ENCODE measurements around the gene TBC1D22A. TPM values are rescaled to one million over a fixed set of nuclear protein-coding genes. Genes with fewer than 3 reads are reported as not detected.

TBC1D22A gene
- total RNA-seq, 1 experiment from 2014 or later: 8.2 TPM

GRCh38 chr22:46907241-46908215 lies 145.1 kb downstream of the TBC1D22A start:
- no peak for DNase-seq
- H3K36me3 ChIP-seq (replicated peaks; ENCODE audit: control insufficient read depth, insufficient read depth, low read length): no peaks in the 10 kb centered on the region
- no peaks in the 10 kb centered on the region for H3K27me3 ChIP-seq (ENCODE audit: control insufficient read depth, insufficient read depth, low read length)
- H3K4me3 ChIP-seq (ENCODE audit: insufficient read depth, low read depth, low read length): no peak overlapping the region

- Histone ChIP-seq H3K4me3 (ENCODE audit: insufficient read depth, low read depth, low read length) (no peak overlapping the region), H3K27me3 (ENCODE audit: control insufficient read depth, insufficient read depth, low read length) (no peaks in the 10 kb centered on the region), H3K36me3 (replicated peaks; ENCODE audit: control insufficient read depth, insufficient read depth, low read length) (no peaks in the 10 kb centered on the region)
- peak; percentile 73 for DNase-seq
Observed at GRCh38 chr22:46908641-46909107, 146.2 kb downstream of the TBC1D22A start.

GRCh38 chr22:46909237-46910030 lies 147.0 kb downstream of the TBC1D22A start:
- no peaks in the 10 kb centered on the region for H3K36me3 ChIP-seq (replicated peaks; ENCODE audit: control insufficient read depth, insufficient read depth, low read length)
- no peaks in the 10 kb centered on the region for H3K27me3 ChIP-seq (ENCODE audit: control insufficient read depth, insufficient read depth, low read length)
- no peak overlapping the region for H3K4me3 ChIP-seq (ENCODE audit: insufficient read depth, low read depth, low read length)
- no peak for DNase-seq

- Histone ChIP-seq H3K4me3 (ENCODE audit: insufficient read depth, low read depth, low read length) (no peak overlapping the region), H3K36me3 (replicated peaks; ENCODE audit: control insufficient read depth, insufficient read depth, low read length) (no peaks in the 10 kb centered on the region), H3K27me3 (ENCODE audit: control insufficient read depth, insufficient read depth, low read length) (no peaks in the 10 kb centered on the region)
- no peak for DNase-seq
Observed at GRCh38 chr22:46910624-46911023, 148.2 kb downstream of the TBC1D22A start.

- no peak for DNase-seq
- no peaks in the 10 kb centered on the region for H3K27me3 ChIP-seq (ENCODE audit: control insufficient read depth, insufficient read depth, low read length)
- H3K36me3 ChIP-seq (replicated peaks; ENCODE audit: control insufficient read depth, insufficient read depth, low read length): no peaks in the 10 kb centered on the region; the same call in 1 of the 2 replicates
- no peak overlapping the region for H3K4me3 ChIP-seq (ENCODE audit: insufficient read depth, low read depth, low read length)
Observed at GRCh38 chr22:46911346-46911745, 148.9 kb downstream of the TBC1D22A start.

GRCh38 chr22:46913351-46913750 lies 150.9 kb downstream of the TBC1D22A start:
- DNase-seq: no peak
- Histone ChIP-seq H3K4me3 (ENCODE audit: insufficient read depth, low read depth, low read length) (no peak overlapping the region), H3K27me3 (ENCODE audit: control insufficient read depth, insufficient read depth, low read length) (no peaks in the 10 kb centered on the region), H3K36me3 (replicated peaks; ENCODE audit: control insufficient read depth, insufficient read depth, low read length) (no peaks in the 10 kb centered on the region; the same call in 1 of the 2 replicates)

GRCh38 chr22:46914481-46914880 lies 152.0 kb downstream of the TBC1D22A start:
- Histone ChIP-seq H3K27me3 (ENCODE audit: control insufficient read depth, insufficient read depth, low read length) (no peaks in the 10 kb centered on the region), H3K36me3 (replicated peaks; ENCODE audit: control insufficient read depth, insufficient read depth, low read length) (no peaks in the 10 kb centered on the region; the same call in none of the 2 replicates), H3K4me3 (ENCODE audit: insufficient read depth, low read depth, low read length) (no peak overlapping the region)
- no peak for DNase-seq

- no peaks in the 10 kb centered on the region for H3K27me3 ChIP-seq (ENCODE audit: control insufficient read depth, insufficient read depth, low read length)
- no peak overlapping the region for H3K4me3 ChIP-seq (ENCODE audit: insufficient read depth, low read depth, low read length)
- no peaks in the 10 kb centered on the region; the same call in none of the 2 replicates for H3K36me3 ChIP-seq (replicated peaks; ENCODE audit: control insufficient read depth, insufficient read depth, low read length)
- no peak for DNase-seq
Observed at GRCh38 chr22:46914916-46915894, 152.8 kb downstream of the TBC1D22A start.

- DNase-seq: no peak
- no peak overlapping the region for H3K4me3 ChIP-seq (ENCODE audit: insufficient read depth, low read depth, low read length)
- no peaks in the 10 kb centered on the region for H3K27me3 ChIP-seq (ENCODE audit: control insufficient read depth, insufficient read depth, low read length)
- no peaks in the 10 kb centered on the region; the same call in none of the 2 replicates for H3K36me3 ChIP-seq (replicated peaks; ENCODE audit: control insufficient read depth, insufficient read depth, low read length)
Observed at GRCh38 chr22:46915950-46916730, 153.7 kb downstream of the TBC1D22A start.

- no peak overlapping the region for H3K4me3 ChIP-seq (ENCODE audit: insufficient read depth, low read depth, low read length)
- no peaks in the 10 kb centered on the region; the same call in none of the 2 replicates for H3K36me3 ChIP-seq (replicated peaks; ENCODE audit: control insufficient read depth, insufficient read depth, low read length)
- H3K27me3 ChIP-seq (ENCODE audit: control insufficient read depth, insufficient read depth, low read length): no peaks in the 10 kb centered on the region
- no peak for DNase-seq
Observed at GRCh38 chr22:46916886-46917770, 154.7 kb downstream of the TBC1D22A start.

- no peak overlapping the region for H3K4me3 ChIP-seq (ENCODE audit: insufficient read depth, low read depth, low read length)
- no peaks in the 10 kb centered on the region for H3K27me3 ChIP-seq (ENCODE audit: control insufficient read depth, insufficient read depth, low read length)
- DNase-seq: no peak
- H3K36me3 ChIP-seq (replicated peaks; ENCODE audit: control insufficient read depth, insufficient read depth, low read length): no peaks in the 10 kb centered on the region; the same call in none of the 2 replicates
Observed at GRCh38 chr22:46917771-46918101, 155.3 kb downstream of the TBC1D22A start.

- no peaks in the 10 kb centered on the region for H3K27me3 ChIP-seq (ENCODE audit: control insufficient read depth, insufficient read depth, low read length)
- H3K4me3 ChIP-seq (ENCODE audit: insufficient read depth, low read depth, low read length): no peak overlapping the region
- no peak for DNase-seq
- no peaks in the 10 kb centered on the region; the same call in none of the 2 replicates for H3K36me3 ChIP-seq (replicated peaks; ENCODE audit: control insufficient read depth, insufficient read depth, low read length)
Observed at GRCh38 chr22:46918197-46918596, 155.7 kb downstream of the TBC1D22A start.
